ENCODE results near the gene SERPINB7. TPM values are rescaled to one million over a fixed set of nuclear protein-coding genes. Genes with fewer than 3 reads are reported as not detected.

Gene SERPINB7
- total and polyA plus RNA-seq, 2 of the 4 experiments (the other 2 are of a cell fraction): 79.9 to 100 TPM

DNA sequence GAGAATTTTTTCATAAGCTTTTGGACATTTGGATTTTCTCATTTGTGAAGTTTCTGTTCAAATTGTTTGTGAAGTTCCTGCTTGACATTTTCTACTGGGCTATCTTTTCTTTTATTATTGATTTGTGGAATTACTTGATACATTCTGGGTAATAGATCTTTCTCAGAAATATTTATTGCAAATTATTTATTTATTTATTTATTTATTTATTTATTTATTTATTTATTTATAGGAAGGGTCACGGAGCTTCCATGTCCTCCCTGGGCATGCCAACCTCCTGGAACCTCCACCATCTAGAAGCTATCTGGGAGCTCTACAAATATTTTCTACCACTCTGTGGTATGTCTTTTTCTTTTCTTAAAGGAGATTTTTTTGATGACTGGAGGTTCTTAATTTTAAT is 25.7 kb upstream of the SERPINB7 start:
- intact Hi-C loops (cut with micrococcal nuclease): no loop called here
- ChIA-PET CTCF (no interaction called here), POLR2A (ENCODE audit: unreplicated experiment) (no interaction called here)

More for the DNA sequence above, 25.7 kb upstream of the SERPINB7 start:
- no peak overlapping the region for H3K4me2 ChIP-seq (ENCODE audit: low read depth, low read length)
- no peak overlapping the region for H2AK9ac ChIP-seq (replicated peaks; ENCODE audit: low read depth, low read length, poor library complexity)
- H3K18ac ChIP-seq (ENCODE audit: low read depth, low read length): no peak overlapping the region
- no peak overlapping the region for H3K4ac ChIP-seq (ENCODE audit: low read depth, low read length)
- H2BK120ac ChIP-seq (ENCODE audit: low read depth, low read length): no peak overlapping the region
- H2BK15ac ChIP-seq (ENCODE audit: low read depth, low read length): no peak overlapping the region
- no peak overlapping the region for H4K5ac ChIP-seq (ENCODE audit: low read depth, low read length)
- dilution Hi-C loops (cut with HindIII; ENCODE audit: low sequenced_read_pairs, unreplicated experiment) (no loop called here), in situ Hi-C loops (cut with MboI; ENCODE audit: low sequenced_read_pairs) (loop anchor here (10.0 kb wide), 1 partner anchor 225 kb away; no protein-coding TSS in a partner anchor)
- H3K27ac ChIP-seq (ENCODE audit: insufficient read depth, low read length): no peak overlapping the region
- H3K36me3 ChIP-seq (ENCODE audit: control insufficient read depth, insufficient read depth, low read length): no peaks in the 10 kb centered on the region
- no peak overlapping the region for H3K9ac ChIP-seq (ENCODE audit: low read depth, low read length)
- TF ChIP-seq MAFK (IDR thresholded peaks at IDR 0.05; ENCODE audit: low read depth, low read length) (no peak), SMC3 (IDR thresholded peaks at IDR 0.05; ENCODE audit: low read depth, low read length) (no peak), NFE2L2 (IDR thresholded peaks at IDR 0.05; ENCODE audit: low read depth, low read length) (no peak), RAD21 (IDR thresholded peaks at IDR 0.05; ENCODE audit: low read length) (no peak), RCOR1 (IDR thresholded peaks at IDR 0.05; ENCODE audit: insufficient replicate concordance, low read length) (no peak), FOS (IDR thresholded peaks at IDR 0.05; ENCODE audit: low read depth, low read length) (no peak), POLR2A (IDR thresholded peaks at IDR 0.05; ENCODE audit: low read depth, low read length) (no peak), MAZ (IDR thresholded peaks at IDR 0.05; ENCODE audit: borderline replicate concordance, low read depth, low read length) (no peak), CHD1 (IDR thresholded peaks at IDR 0.05; ENCODE audit: low read depth, low read length) (no peak), BHLHE40 (IDR thresholded peaks at IDR 0.05; ENCODE audit: low read depth, low read length) (no peak), RFX5 (IDR thresholded peaks at IDR 0.05; ENCODE audit: low read depth, low read length) (no peak)
- TF ChIP-seq, protein P1, sequence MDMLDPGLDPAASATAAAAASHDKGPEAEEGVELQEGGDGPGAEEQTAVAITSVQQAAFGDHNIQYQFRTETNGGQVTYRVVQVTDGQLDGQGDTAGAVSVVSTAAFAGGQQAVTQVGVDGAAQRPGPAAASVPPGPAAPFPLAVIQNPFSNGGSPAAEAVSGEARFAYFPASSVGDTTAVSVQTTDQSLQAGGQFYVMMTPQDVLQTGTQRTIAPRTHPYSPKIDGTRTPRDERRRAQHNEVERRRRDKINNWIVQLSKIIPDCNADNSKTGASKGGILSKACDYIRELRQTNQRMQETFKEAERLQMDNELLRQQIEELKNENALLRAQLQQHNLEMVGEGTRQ (IDR thresholded peaks at IDR 0.05; ENCODE audit: low read depth, low read length): no peak
- TF ChIP-seq, protein P2, sequence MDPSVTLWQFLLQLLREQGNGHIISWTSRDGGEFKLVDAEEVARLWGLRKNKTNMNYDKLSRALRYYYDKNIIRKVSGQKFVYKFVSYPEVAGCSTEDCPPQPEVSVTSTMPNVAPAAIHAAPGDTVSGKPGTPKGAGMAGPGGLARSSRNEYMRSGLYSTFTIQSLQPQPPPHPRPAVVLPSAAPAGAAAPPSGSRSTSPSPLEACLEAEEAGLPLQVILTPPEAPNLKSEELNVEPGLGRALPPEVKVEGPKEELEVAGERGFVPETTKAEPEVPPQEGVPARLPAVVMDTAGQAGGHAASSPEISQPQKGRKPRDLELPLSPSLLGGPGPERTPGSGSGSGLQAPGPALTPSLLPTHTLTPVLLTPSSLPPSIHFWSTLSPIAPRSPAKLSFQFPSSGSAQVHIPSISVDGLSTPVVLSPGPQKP (IDR thresholded peaks at IDR 0.05; ENCODE audit: borderline replicate concordance, low read depth, low read length): no peak
- TF ChIP-seq, protein P3, sequence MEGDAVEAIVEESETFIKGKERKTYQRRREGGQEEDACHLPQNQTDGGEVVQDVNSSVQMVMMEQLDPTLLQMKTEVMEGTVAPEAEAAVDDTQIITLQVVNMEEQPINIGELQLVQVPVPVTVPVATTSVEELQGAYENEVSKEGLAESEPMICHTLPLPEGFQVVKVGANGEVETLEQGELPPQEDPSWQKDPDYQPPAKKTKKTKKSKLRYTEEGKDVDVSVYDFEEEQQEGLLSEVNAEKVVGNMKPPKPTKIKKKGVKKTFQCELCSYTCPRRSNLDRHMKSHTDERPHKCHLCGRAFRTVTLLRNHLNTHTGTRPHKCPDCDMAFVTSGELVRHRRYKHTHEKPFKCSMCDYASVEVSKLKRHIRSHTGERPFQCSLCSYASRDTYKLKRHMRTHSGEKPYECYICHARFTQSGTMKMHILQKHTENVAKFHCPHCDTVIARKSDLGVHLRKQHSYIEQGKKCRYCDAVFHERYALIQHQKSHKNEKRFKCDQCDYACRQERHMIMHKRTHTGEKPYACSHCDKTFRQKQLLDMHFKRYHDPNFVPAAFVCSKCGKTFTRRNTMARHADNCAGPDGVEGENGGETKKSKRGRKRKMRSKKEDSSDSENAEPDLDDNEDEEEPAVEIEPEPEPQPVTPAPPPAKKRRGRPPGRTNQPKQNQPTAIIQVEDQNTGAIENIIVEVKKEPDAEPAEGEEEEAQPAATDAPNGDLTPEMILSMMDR (conservative IDR thresholded peaks at IDR 0.05; ENCODE audit: low read depth, low read length): no peak
- H2AK5ac ChIP-seq (ENCODE audit: low read depth, low read length): no peak overlapping the region
- H3K9me1 ChIP-seq (ENCODE audit: insufficient read depth, low read length): no peaks in the 10 kb centered on the region
- no peak overlapping the region for H3K56ac ChIP-seq (ENCODE audit: extremely low read depth, insufficient read depth, low read length)
- H2AFZ ChIP-seq (replicated peaks; ENCODE audit: low read length, poor library complexity): no peak overlapping the region
- no peak overlapping the region for H4K8ac ChIP-seq (ENCODE audit: low read depth in 2 of 2, low read length in 2 of 2)
- BruUV-seq (replicated peaks): no TSS peak
- H2BK20ac ChIP-seq (ENCODE audit: low read depth, low read length): no peak overlapping the region
- H3K79me1 ChIP-seq (ENCODE audit: low read depth in 1 of 2, low read length in 2 of 2): no peaks in the 10 kb centered on the region
- ATAC-seq (ENCODE audit: low read depth): no peak
- no peak overlapping the region for H4K91ac ChIP-seq (ENCODE audit: insufficient read depth, low read depth, low read length)
- H3K14ac ChIP-seq (replicated peaks; ENCODE audit: low read depth, low read length): no peak overlapping the region
- no CpG with 5 or more reads among the region's 1 CpG for WGBS, 2 experiments (ENCODE audit: extremely low coverage in 2 of 2, insufficient read length in 1 of 2)
- H2BK5ac ChIP-seq (ENCODE audit: low read depth, low read length, poor library complexity, severe bottlenecking): no peak overlapping the region
- DNase-seq: no peak
- H3K4me1 ChIP-seq (ENCODE audit: control insufficient read depth, insufficient read depth, low read length): no peaks in the 10 kb centered on the region
- H3K4me3 ChIP-seq (ENCODE audit: insufficient read depth, low read depth, low read length): no peak overlapping the region
- peaks cover 2% of the 10 kb centered on the region; the same call in 1 of the 2 replicates for H3K27me3 ChIP-seq (ENCODE audit: control insufficient read depth, insufficient read depth, low read length)
- no peaks in the 10 kb centered on the region for H4K20me1 ChIP-seq (ENCODE audit: insufficient read depth, low read length)
- H3K23ac ChIP-seq (ENCODE audit: low read depth, low read length): no peak overlapping the region
- H3K9me3 ChIP-seq (ENCODE audit: control insufficient read depth, insufficient read depth, low read length): no peaks in the 10 kb centered on the region
